Activated T-cell treated with anti-CD3 and anti-CD28 coated beads, Interleukin-2, amount 50 U/mL, for 4 hours (primary cell): Measurements from ENCODE around the gene TRIM16. TPM values are rescaled to one million over a fixed set of nuclear protein-coding genes. Genes with fewer than 3 reads are reported as not detected.
A peak's percentile ranks its signal among the peaks of the same experiment; 100 is the strongest.
"Not testable (repeated sequence)": the region's sequence is repeated elsewhere in the genome, so short reads cannot be mapped to it uniquely, and the experiment has no call there.

Source experiments
- ATAC-seq, 2 donors: fragments of 200-7000 bp; cut with Tn5 transposase; one replicate each; pipeline ENCODE4 v1.10.0; 2021
- DNase-seq: peaks from one replicate; pipeline ENCODE4 v3.0.0-alpha.2; 2020
- H3K27me3 Mint-ChIP-seq: one replicate; pipeline ENCODE4 v1.8.0; 2021; ENCODE audit warnings: low read depth, mixed read lengths
- H3K36me3 Mint-ChIP-seq: one replicate; pipeline ENCODE4 v1.8.0; 2022; ENCODE audit warnings: mixed read lengths; ENCODE audit not compliant: insufficient read depth
- H3K4me1 Mint-ChIP-seq: one replicate; pipeline ENCODE4 v1.8.0; 2021; ENCODE audit warnings: low read depth, mixed read lengths
- H3K4me3 Mint-ChIP-seq: one replicate; pipeline ENCODE4 v1.8.0; 2021; ENCODE audit warnings: mild to moderate bottlenecking, moderate library complexity, mixed read lengths
- H3K9me3 Mint-ChIP-seq: one replicate; pipeline ENCODE4 v1.8.0; 2021; ENCODE audit warnings: mixed read lengths
- total RNA-seq, 3 donors: library from RNA; stranded (reverse); gene quantifications; one replicate each; pipeline ENCODE4 v1.2.1, GENCODE V29; 2021

TRIM16 gene
- total RNA-seq, 3 donors from 2014 or later, result 6.7 to 9.3 (median 8.5) TPM

GRCh38 chr17:15613111-15613510 is 71.0 kb downstream of the TRIM16 start:
- H3K36me3 Mint-ChIP-seq, H3K9me3 Mint-ChIP-seq, H3K4me3 Mint-ChIP-seq, H3K27me3 Mint-ChIP-seq, ATAC-seq, DNase-seq, H3K4me1 Mint-ChIP-seq: not testable (repeated sequence)

DNA sequence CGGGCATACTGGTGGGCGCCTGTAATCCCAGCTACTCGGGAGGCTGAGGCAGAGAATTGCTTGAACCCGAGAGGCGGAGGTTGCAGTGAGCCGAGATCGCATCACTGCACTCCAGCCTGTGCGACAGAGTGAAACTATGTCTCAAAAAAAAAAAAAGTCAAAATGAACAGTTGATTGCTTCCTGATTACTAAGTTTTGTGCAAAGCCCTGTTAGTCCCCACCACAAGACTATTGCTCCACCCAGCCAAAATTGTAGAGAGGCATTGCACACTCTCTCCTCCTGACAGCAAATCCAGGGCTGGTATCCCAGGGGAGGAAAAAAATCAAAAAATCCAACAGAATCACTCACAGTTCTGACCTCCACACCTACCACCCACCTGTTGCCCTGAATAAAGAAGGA is 91.2 kb downstream of the TRIM16 start:
- DNase-seq, H3K36me3 Mint-ChIP-seq, H3K4me3 Mint-ChIP-seq, H3K27me3 Mint-ChIP-seq, H3K9me3 Mint-ChIP-seq, ATAC-seq: not testable (repeated sequence)
- H3K4me1 Mint-ChIP-seq, result peaks cover 26% of the 10 kb centered on the region

GRCh38 chr17:15591986-15592385 is 92.1 kb downstream of the TRIM16 start:
- not testable (repeated sequence) for ATAC-seq, H3K27me3 Mint-ChIP-seq, H3K9me3 Mint-ChIP-seq, DNase-seq, H3K36me3 Mint-ChIP-seq, H3K4me3 Mint-ChIP-seq
- peaks cover 26% of the 10 kb centered on the region for H3K4me1 Mint-ChIP-seq

- H3K4me3 Mint-ChIP-seq, DNase-seq, H3K36me3 Mint-ChIP-seq, H3K27me3 Mint-ChIP-seq, H3K9me3 Mint-ChIP-seq, ATAC-seq: not testable (repeated sequence)
- H3K4me1 Mint-ChIP-seq, result peaks cover 26% of the 10 kb centered on the region
These were observed 93.3 kb downstream of the TRIM16 start for GRCh38 chr17:15590844-15591243.

GRCh38 chr17:15589544-15590536 is 94.3 kb downstream of the TRIM16 start:
- H3K36me3 Mint-ChIP-seq, DNase-seq, H3K9me3 Mint-ChIP-seq, H3K27me3 Mint-ChIP-seq: not testable (repeated sequence)
- Mint-ChIP-seq H3K4me1 (peaks cover 26% of the 10 kb centered on the region), H3K4me3 (peak overlapping the region; percentile 33)
- ATAC-seq, result peak; percentile 50 to 74

DNA sequence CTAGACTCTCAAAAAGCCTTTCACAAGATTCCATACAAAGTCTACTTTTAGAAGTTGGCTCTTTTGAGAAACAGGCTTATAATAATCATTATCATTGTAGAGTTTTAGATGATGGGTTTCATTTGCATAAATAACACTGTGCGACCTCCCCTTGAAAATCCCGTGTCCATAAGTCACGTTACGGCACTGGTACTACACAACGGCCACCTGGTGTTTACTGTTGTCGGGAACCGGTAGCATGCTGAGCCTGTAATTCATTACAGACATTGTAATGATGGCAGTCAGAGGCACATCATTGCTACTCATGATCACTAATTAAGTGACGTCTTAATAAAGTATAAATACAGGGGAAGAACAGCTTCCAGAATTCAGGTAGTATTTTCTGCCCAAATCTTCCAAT is 96.1 kb downstream of the TRIM16 start:
- peaks cover 26% of the 10 kb centered on the region for H3K4me1 Mint-ChIP-seq
- not testable (repeated sequence) for DNase-seq, ATAC-seq, H3K9me3 Mint-ChIP-seq, H3K4me3 Mint-ChIP-seq, H3K36me3 Mint-ChIP-seq, H3K27me3 Mint-ChIP-seq

- ATAC-seq, H3K36me3 Mint-ChIP-seq, H3K9me3 Mint-ChIP-seq, H3K4me3 Mint-ChIP-seq, H3K27me3 Mint-ChIP-seq, DNase-seq, H3K4me1 Mint-ChIP-seq: not testable (repeated sequence)
These were observed 100.8 kb downstream of the TRIM16 start for GRCh38 chr17:15583313-15583712.

DNA sequence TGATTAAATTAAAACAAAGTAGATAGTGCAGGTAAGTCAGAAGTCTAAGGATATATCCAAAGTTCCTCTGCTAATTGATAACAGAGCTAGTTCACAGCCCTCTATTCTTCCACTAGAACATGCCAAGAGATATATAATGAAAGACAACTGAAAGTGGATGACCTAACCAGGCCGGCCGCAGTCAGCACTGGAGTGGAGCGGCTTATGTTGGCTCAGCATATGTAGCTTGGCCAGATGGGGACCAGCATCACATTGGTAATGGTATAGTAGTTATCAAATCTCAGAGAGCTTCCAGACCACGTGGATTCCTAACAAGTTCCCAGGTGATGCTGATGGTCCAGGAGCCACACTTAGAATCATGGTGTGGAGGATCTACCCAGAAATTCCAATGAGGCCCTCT is 102.6 kb downstream of the TRIM16 start:
- H3K4me3 Mint-ChIP-seq, H3K27me3 Mint-ChIP-seq, H3K4me1 Mint-ChIP-seq, H3K9me3 Mint-ChIP-seq, ATAC-seq, H3K36me3 Mint-ChIP-seq, DNase-seq: not testable (repeated sequence)

Other genes with a start within 250 kb of the TRIM16 start
- gene CDRT4, start 216.7 kb downstream of the TRIM16 start, total RNA-seq, result 1 to 10 TPM in 1 of 3 donors, under 1 TPM in 2; 0.54 to 1.1 (median 0.63) TPM
- 1 to 10 TPM; 2.6 to 4.6 (median 3.7) TPM for gene TVP23C, start 120.8 kb downstream of the TRIM16 start, total RNA-seq
- gene FBXW10B, start 64.6 kb downstream of the TRIM16 start, total RNA-seq, result 1 to 10 TPM in 1 of 3 donors, under 1 TPM in 2; 0.73 to 2.1 (median 0.87) TPM
- gene ZNF286A, start 15.4 kb upstream of the TRIM16 start, total RNA-seq, result 10 to 100 TPM; 30.2 to 33.9 (median 30.6) TPM
- not detected for gene TBC1D26, start 48.0 kb upstream of the TRIM16 start, total RNA-seq